AG09319 (cell line): Measurements from ENCODE around the gene UIMC1.

Experiments
- DNase-seq: peaks from one replicate; pipeline ENCODE4 v3.0.0-alpha.2; 2010; ENCODE audit warnings: low read depth; ENCODE audit errors: extremely low read depth
- CTCF ChIP-seq: IDR thresholded peaks from 2 replicates; pipeline ENCODE4 v1.5.1; 2011; ENCODE audit warnings: low read depth, mild to moderate bottlenecking, inconsistent platforms, low read length, moderate library complexity

Gene UIMC1

GRCh38 chr5:176883700-176884570 lies 122.6 kb downstream of the UIMC1 start:
- TF ChIP-seq CTCF, result no peak
- no peak for DNase-seq

- no peak for DNase-seq
- TF ChIP-seq CTCF, result no peak
These were observed 124.0 kb downstream of the UIMC1 start for GRCh38 chr5:176882567-176882903.

GRCh38 chr5:176881816-176882566 lies 124.6 kb downstream of the UIMC1 start:
- DNase-seq, result no peak
- no peak for TF ChIP-seq CTCF

GRCh38 chr5:176881021-176881749 lies 125.4 kb downstream of the UIMC1 start:
- no peak for DNase-seq
- no peak for TF ChIP-seq CTCF

GRCh38 chr5:176880366-176881020 lies 126.1 kb downstream of the UIMC1 start:
- no peak for TF ChIP-seq CTCF

GRCh38 chr5:176879663-176880361 lies 126.8 kb downstream of the UIMC1 start:
- DNase-seq, result no peak
- no peak for TF ChIP-seq CTCF

More at GRCh38 chr5:176880366-176881020, 126.1 kb downstream of the UIMC1 start:
- no peak for DNase-seq
